HG03280 (cell line): Measurements from ENCODE around the gene PARP4.
"Not testable (repeated sequence)": the region's sequence is repeated elsewhere in the genome, so short reads cannot be mapped to it uniquely, and the experiment has no call there.

Source experiments
- ATAC-seq: cut with Tn5 transposase; IDR thresholded peaks from one replicate; pipeline ENCODE4 v1.9.1; 2021; ENCODE audit warnings: mild to moderate bottlenecking, moderate library complexity; ENCODE audit not compliant: unreplicated experiment

PARP4 gene

GRCh38 chr13:24512197-24512907 is at the start of gene PARP4:
PARP4 (minus strand) TSS chr13:24512778; CDS start chr13:24503776, 9,002 bp downstream.
- ATAC-seq, result peak; percentile 79

GRCh38 chr13:24560579-24561187 is 48.1 kb upstream of the PARP4 start:
- not testable (repeated sequence) for ATAC-seq

DNA sequence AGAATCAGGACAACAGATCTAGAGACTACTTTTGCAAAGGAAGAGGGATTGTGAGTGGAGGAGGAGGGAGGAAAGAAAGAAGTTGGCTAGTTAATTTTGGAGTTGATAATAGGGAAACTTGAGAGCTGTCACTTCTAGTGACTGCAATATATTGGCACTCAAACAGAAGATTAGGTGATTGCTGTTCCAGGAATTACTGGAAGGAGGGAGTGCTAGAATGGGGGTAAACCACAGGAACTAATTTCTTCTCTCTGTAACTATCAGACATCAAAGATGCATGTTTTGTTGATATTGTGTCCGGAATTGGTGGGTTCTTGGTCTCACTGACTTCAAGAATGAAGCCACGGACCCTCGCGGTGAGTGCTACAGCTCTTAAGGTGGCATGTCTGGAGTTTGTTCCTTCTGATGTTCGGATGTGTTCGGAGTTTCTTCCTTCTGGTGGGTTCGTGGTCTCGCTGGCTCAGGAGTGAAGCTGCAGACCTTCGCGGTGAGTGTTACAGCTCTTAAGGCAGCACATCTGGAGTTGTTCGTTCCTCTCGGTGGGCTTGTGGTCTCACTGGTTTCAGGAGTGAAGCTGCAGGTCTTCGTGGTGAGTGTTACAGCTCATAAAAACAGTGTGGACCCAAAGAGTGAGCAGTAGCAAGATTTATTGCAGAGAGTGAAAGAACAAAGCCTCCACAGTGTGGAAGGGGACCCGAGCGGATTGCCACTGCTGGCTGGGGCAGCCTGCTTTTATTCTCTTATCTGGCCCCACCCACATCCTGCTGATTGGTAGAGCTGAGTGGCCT is 47.0 kb upstream of the PARP4 start:
- not testable (repeated sequence) for ATAC-seq

DNA sequence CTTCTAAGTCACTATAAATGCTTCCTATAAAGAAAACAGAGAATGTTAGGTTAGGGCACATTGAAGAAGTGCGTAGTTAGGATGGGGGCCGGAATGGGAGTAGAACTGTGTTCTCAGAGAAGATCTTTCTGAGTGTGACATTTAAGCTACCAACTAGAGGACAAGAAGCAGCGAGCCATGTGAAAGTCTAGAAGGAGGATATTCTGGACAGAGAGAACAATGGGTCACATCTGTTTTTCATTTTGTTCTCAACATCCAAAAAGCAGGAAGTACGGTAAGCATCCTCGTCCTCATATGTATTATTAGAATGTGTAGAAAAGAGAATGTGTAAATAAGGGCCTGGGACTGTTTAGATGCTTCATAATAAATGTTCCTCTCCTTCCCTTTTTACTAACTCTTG is 44.5 kb upstream of the PARP4 start:
- ATAC-seq, result no peak

GRCh38 chr13:24553892-24554291 is 41.3 kb upstream of the PARP4 start:
- ATAC-seq, result not testable (repeated sequence)

DNA sequence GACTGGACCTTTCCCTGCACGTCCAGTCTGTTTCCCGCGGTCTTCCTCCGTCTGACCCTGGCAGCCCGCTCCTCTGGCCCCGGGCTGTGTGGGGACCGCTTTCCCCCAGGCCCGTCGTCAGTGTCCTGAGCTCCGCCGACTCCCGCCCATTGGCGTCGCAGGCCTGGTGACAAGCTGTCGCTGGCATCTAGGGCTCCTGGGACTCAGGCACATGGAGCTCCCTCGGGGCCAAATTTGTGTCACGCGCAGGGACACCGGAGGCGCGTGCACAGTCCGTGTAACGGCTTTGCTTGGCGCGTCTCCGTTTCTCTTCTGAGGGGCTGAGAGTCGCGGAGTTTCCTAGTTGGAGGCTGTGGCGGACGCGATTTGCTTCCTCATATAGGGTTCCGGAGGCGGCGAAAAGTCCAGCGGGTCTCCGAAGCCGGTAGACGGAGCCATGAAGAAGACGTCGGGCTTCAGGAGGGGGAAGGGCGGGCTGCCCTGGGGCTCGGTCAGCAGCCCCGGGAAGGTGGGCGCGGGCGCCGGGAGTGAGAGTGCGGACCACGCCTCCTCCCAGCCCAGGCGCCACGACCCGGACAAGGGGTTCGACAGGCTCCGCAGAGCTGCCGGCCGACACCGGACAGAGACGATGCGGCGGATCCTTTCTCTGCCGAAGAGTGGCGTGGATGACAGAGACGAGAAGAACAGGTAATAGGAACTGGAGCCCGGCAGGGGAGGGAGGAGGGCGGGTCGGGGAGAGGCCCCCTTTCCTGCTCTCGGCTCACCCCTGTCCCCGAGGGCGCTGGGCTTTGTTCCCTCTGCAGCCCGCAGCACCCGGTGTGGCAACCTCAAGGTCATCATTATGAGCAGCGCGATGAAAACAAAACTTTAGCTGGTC is 29.1 kb upstream of the PARP4 start:
- ATAC-seq, result peak; percentile 33

- no peak for ATAC-seq
Observed at GRCh38 chr13:24541127-24541475, 28.5 kb upstream of the PARP4 start.

DNA sequence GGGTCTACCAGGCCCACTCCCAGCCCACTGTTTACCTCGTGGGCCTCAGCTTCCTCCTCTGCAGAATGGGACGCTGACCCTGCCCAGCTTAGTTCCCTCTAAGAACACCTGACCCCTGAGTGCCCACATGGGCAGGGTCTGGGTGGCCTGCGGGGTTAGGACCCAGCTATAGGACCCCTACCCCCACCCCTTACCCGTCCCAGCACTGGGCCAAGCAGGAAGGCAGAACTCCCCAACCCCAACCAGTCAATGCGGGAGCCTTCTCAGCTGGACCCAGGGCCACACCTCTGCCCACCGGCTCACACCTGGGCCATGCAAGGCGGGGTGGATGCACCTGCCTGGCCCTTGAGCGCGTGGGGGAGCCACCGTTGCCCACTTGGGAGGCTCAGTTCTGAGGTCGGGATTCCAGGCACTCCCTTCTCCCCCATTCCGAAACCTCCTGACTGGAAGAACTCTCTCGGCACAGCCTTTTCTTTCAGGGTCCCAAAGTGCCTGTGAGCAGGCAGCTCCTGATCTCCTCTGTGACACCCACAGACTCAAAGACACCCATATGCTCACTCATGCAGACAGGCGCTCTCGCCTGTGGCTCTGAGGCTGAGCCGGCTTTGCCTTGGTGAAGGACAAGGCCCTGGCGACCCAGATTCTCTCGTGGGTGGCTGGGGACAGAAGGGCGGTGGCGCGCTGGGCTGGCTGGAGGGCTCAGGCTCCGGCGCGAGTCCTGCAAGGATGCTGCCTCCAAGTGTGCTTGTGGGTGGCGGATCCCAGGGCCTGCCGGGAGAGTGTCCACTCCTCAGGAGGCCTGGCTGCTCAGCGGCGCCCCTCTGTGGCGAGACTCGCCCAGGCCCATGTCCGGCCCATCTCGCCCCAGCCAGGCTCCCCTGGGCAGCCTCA is 27.9 kb upstream of the PARP4 start:
- no peak for ATAC-seq

GRCh38 chr13:24539500-24540165 is 27.1 kb upstream of the PARP4 start:
- ATAC-seq, result no peak

GRCh38 chr13:24529478-24529877 is 16.9 kb upstream of the PARP4 start:
- ATAC-seq, result no peak

DNA sequence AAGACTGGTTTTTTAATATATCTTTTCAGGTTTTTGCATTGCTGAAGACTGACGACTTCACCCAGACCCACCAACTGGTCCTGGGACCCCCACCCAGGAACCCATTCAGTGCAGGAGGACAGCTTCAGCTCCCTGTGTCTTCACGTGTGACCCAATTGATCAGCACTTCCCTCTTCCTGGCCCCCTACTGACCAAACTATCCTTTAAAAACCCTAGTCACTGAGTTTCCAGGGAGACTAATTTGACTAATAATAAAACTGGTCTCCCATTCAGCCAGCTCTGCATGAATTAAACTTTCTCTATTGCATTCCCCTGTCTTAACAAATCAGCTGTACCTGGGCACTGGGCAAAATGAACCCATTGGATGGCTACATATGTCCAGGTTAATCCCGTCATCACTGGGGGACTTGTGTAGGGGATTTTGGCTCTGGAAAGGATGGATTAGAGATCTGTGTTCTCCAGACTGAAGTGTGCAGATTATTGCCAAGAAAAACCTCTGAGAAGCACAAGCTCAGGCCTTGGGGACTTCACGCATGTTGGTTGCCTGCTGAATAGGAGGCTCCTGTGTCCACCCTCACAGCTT is 16.3 kb upstream of the PARP4 start:
- no peak for ATAC-seq

DNA sequence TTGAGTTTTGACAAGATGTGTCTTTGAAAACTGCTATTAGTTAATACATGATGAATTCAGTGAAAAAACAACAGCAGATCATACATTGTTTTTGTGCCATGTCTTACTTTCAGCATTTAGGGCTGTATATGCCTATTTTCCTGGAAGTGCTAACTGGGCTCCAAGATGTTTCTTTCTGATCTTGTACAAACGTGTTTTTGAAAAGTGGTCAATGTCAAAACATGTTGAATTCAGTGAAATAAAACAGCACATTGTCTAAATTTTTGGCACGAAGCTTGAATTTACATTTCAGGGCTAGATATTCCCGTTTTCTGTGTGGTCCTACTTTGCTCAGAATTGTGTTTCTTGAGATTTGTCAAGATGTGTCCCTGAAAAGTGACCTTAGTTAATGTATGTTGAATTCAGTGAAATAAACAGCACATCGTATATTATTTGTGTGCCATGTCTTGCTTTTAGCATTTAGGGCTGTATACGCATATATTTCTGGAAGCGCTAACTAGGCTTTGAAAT is 14.7 kb upstream of the PARP4 start:
- no peak for ATAC-seq

DNA sequence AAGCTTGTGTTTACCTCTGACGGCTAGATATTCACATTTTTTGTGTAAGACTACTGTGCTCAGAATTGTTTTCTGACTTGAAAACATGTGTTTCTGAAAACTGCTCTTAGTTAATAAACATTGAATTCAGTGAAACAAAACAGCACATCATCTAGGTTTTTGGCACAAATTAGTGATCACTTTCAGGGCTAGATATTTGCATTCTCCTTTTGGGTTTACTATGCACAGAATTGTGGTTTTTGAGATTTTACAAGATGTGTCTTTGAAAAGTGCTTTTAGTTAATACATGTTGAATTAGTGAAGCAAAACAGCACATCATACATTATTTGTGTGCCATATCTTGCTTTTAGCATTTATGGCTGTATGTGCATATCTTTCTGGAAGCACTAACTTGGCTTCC is 8.2 kb upstream of the PARP4 start:
- ATAC-seq, result no peak

DNA sequence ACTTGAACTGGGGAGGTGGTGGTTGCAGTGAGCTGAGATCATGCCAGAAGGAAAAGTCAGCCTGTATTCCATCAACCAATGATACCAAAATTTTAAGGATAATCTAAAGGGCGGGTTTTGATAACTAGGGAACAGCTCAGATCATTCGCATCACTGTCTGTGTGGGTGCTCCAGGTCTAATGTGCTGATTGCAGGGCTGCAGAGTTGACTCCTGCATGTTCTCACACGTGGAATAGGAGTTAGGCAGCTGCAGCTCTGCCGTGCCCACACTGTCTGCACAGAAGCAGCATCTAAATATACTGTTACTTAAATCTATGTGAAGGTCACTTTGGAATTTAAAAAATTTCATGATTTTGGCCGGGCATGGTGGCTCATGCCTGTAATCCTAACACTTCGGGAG is 4.3 kb upstream of the PARP4 start:
- no peak for ATAC-seq

- ATAC-seq, result no peak
Observed at GRCh38 chr13:24512908-24513213, 283 bp upstream of the PARP4 start.

DNA sequence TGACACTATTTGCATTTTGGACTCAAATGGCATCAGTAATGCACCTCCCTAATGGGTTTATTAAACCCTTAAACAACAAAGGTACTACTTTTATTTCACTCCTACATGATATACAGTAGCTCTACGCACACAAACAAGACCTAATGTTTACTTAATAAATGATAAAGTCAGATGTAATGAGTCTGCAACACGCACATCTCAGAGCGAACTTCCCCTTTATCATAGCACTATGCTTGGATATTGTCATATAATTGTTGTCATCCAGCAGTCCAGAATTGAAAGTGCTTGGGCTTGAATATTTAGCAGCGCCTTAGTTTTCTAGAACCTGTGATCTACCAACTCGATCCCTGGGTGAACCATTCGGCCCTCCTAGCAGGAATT is 772 bp downstream of the PARP4 start:
- no peak for ATAC-seq

GRCh38 chr13:24511019-24511815 is 1.4 kb downstream of the PARP4 start:
- ATAC-seq, result peak; percentile 46

- ATAC-seq, result no peak
Observed at GRCh38 chr13:24506698-24507335, 5.8 kb downstream of the PARP4 start.
